Nephron (organoid): ENCODE results near the gene PSMB8.

Experiments used
- H3K27ac Mint-ChIP-seq, 3 experiments: 2 replicates each; pipeline ENCODE4 v1.8.0; 2020; ENCODE audit warnings: mixed read lengths in 3 of 3, mild to moderate bottlenecking in 2 of 3, moderate library complexity in 1 of 3
- H3K27me3 Mint-ChIP-seq: 2 replicates; pipeline ENCODE4 v1.8.0; 2021; ENCODE audit warnings: low read depth, mild to moderate bottlenecking, moderate library complexity, mixed read lengths
- H3K36me3 Mint-ChIP-seq: 2 replicates; pipeline ENCODE4 v1.8.0; 2020; ENCODE audit warnings: low read depth, mixed read lengths
- H3K4me1 Mint-ChIP-seq: 2 replicates; pipeline ENCODE4 v1.8.0; 2020; ENCODE audit warnings: mixed read lengths
- H3K4me3 Mint-ChIP-seq, 3 experiments: 2 replicates each; pipeline ENCODE4 v1.8.0; 2020; ENCODE audit warnings: mild to moderate bottlenecking in 3 of 3, mixed read lengths in 3 of 3, moderate library complexity in 2 of 3
- H3K9me3 Mint-ChIP-seq: 2 replicates; pipeline ENCODE4 v1.8.0; 2020; ENCODE audit warnings: mixed read lengths
- CTCF ChIP-seq, 3 experiments: fragments of 200-600 bp; sonication (generic); IDR thresholded peaks; one replicate each; pipeline ENCODE4 v1.5.0; 2021; ENCODE audit warnings: antibody characterized with exemption in 3 of 3; ENCODE audit not compliant: unreplicated experiment in 3 of 3

The PSMB8 gene

DNA sequence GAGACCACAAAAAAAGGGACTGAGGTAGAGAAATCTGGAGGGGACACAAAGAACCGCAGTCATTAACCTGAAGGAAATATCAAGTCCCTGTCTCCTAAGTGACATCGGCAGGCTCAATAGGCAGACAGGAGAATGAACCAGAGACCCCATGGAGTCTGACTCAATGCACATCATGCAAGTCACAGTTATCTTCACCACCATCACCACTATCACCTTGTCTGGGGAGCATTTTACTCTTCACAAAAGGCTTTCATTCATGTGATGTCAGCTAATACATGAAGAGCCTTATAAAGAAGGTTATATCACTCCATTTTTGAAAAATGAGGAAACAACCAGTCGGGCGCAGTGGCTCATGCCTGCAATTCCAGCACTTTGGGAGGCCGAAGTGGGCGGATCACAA lies 5.3 kb upstream of the PSMB8 start:
- peaks cover 93% of the 10 kb centered on the region for H3K27me3 Mint-ChIP-seq
- H3K27ac Mint-ChIP-seq: no peak overlapping the region
- H3K4me1 Mint-ChIP-seq: peaks cover 19% of the 10 kb centered on the region
- no peak for TF ChIP-seq CTCF (IDR thresholded peaks at IDR 0.05; ENCODE audit: unreplicated experiment in 3 of 3)
- no peaks in the 10 kb centered on the region for H3K9me3 Mint-ChIP-seq
- peak overlapping the region in 1 of 3 experiments; percentile 14 for H3K4me3 Mint-ChIP-seq
- H3K36me3 Mint-ChIP-seq: no peaks in the 10 kb centered on the region

GRCh38 chr6:32847795-32848194 lies 3.9 kb upstream of the PSMB8 start:
- Mint-ChIP-seq H3K36me3 (no peaks in the 10 kb centered on the region), H3K4me3 (no peak overlapping the region), H3K27me3 (peaks cover 97% of the 10 kb centered on the region), H3K4me1 (peaks cover 20% of the 10 kb centered on the region), H3K27ac (no peak overlapping the region), H3K9me3 (no peaks in the 10 kb centered on the region)
- TF ChIP-seq CTCF (IDR thresholded peaks at IDR 0.05; ENCODE audit: unreplicated experiment in 3 of 3): no peak

- no peak for TF ChIP-seq CTCF (IDR thresholded peaks at IDR 0.05; ENCODE audit: unreplicated experiment in 3 of 3)
- Mint-ChIP-seq H3K27ac (no peak overlapping the region), H3K4me1 (peaks cover 14% of the 10 kb centered on the region), H3K27me3 (peaks cover 97% of the 10 kb centered on the region), H3K4me3 (no peak overlapping the region), H3K36me3 (no peaks in the 10 kb centered on the region), H3K9me3 (no peaks in the 10 kb centered on the region)
These were observed 3.2 kb upstream of the PSMB8 start for GRCh38 chr6:32847004-32847403.

- Mint-ChIP-seq H3K9me3 (no peaks in the 10 kb centered on the region), H3K4me3 (no peak overlapping the region), H3K27ac (no peak overlapping the region), H3K36me3 (no peaks in the 10 kb centered on the region), H3K4me1 (peaks cover 14% of the 10 kb centered on the region), H3K27me3 (peaks cover 97% of the 10 kb centered on the region)
- TF ChIP-seq CTCF (IDR thresholded peaks at IDR 0.05; ENCODE audit: unreplicated experiment in 3 of 3): no peak
These were observed 1.6 kb upstream of the PSMB8 start for GRCh38 chr6:32845384-32845884.

GRCh38 chr6:32844839-32845383 lies 1.1 kb upstream of the PSMB8 start:
- Mint-ChIP-seq H3K27me3 (peaks cover 95% of the 10 kb centered on the region), H3K27ac (peak overlapping the region in 2 of 3 experiments; percentile 45 to 74), H3K4me1 (peaks cover 14% of the 10 kb centered on the region), H3K4me3 (peak overlapping the region; percentile 86 to 94 (median 90)), H3K9me3 (no peaks in the 10 kb centered on the region), H3K36me3 (no peaks in the 10 kb centered on the region)
- TF ChIP-seq CTCF (IDR thresholded peaks at IDR 0.05; ENCODE audit: unreplicated experiment in 3 of 3): no peak

DNA sequence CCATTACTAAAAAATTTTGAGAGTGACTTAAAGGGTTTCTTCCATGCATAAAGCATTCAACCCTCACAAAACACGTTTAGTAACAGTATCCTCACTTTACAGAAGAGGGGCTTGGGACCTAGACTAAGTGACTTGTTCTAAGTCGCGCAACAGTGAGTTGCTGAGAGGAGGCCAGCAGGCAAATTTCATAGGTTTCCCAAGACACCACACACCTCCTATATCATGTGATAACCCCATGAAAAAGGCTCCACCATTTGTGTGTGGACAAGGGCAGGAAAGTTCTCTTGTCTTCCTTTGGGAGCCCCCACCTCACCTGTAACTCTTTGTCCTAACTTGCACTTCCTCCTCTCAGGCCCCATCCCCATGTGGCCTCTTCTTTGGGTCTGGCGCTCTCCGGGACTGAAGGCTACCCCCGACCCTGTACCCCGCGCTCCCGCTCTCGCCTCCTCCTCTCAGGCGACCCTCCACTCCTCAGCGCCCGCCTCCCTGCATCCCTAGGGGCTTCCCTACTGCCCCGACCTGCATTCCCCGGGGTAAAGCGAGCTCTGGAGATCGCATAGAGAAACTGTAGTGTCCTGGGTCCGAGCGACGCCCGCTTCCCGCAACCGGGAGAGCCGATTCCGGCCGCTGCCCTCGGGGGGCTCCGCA lies 392 bp downstream of the PSMB8 start:
- Mint-ChIP-seq H3K9me3 (no peaks in the 10 kb centered on the region), H3K27me3 (peaks cover 85% of the 10 kb centered on the region), H3K4me1 (peaks cover 14% of the 10 kb centered on the region), H3K4me3 (peak overlapping the region; percentile 86 to 94 (median 90)), H3K27ac (peak overlapping the region; percentile 9 to 74 (median 45)), H3K36me3 (no peaks in the 10 kb centered on the region)
- no peak for TF ChIP-seq CTCF (IDR thresholded peaks at IDR 0.05; ENCODE audit: unreplicated experiment in 3 of 3)
